Vagina (tissue), 2 donors: ENCODE results near the gene ELMO1. TPM values are rescaled to one million over a fixed set of nuclear protein-coding genes. Genes with fewer than 3 reads are reported as not detected.

Experiments used
- DNase-seq, 2 donors: peaks; one replicate each; pipeline ENCODE4 v3.0.0-alpha.2; 2017; ENCODE audit errors: extremely low spot score in 2 of 2
- H3K27ac ChIP-seq: fragments of 200-600 bp; sonication (generic); one replicate; pipeline ENCODE4 v1.5.1; 2019
- H3K27me3 ChIP-seq: fragments of 200-600 bp; sonication (generic); one replicate; pipeline ENCODE4 v1.5.1; 2019
- H3K36me3 ChIP-seq, 2 donors: fragments of 200-600 bp; sonication (generic); one replicate each; pipeline ENCODE4 v1.5.1; 2017 to 2019
- H3K4me1 ChIP-seq: fragments of 200-600 bp; sonication (generic); one replicate; pipeline ENCODE4 v1.5.1; 2019
- H3K4me3 ChIP-seq, 2 donors: fragments of 200-600 bp; sonication (generic); 1 replicate in 1 of 2; 2 replicates in 1 of 2; pipeline ENCODE4 v1.5.1; 2016 to 2019
- H3K9me3 ChIP-seq: fragments of 200-600 bp; sonication (generic); one replicate; pipeline ENCODE4 v1.5.1; 2019
- POLR2A ChIP-seq, 2 donors: fragments of 450-650 bp; IDR thresholded peaks; one replicate each; pipeline ENCODE4 v1.6.1; 2017; ENCODE audit warnings: antibody characterized with exemption in 2 of 2, mild to moderate bottlenecking in 2 of 2, moderate library complexity in 2 of 2
- POLR2AphosphoS5 ChIP-seq, 2 donors: sonication (generic); formaldehyde crosslinking; IDR thresholded peaks; one replicate each; pipeline ENCODE4 v1.9.0; 2017; ENCODE audit warnings: antibody characterized with exemption in 2 of 2, mild to moderate bottlenecking in 2 of 2, low read depth in 1 of 2; ENCODE audit not compliant: insufficient read depth in 1 of 2
- intact Hi-C: fragments of 100-400 bp; cut with DNase I; formaldehyde crosslinking; loops from one replicate; pipeline ENCODE4 v1.15.1; 2023
- total RNA-seq: library from RNA; depleted of rRNA; stranded (reverse); fragments of >200 nt; gene quantifications from one replicate; pipeline ENCODE4 v1.2.3, GENCODE V29; 2016
- TF ChIP-seq, protein P1 (sequence below), 3 experiments: fragments of 450-650 bp in 2 of 3; fragments of 200-600 bp in 1 of 3; sonication (generic) in 1 of 3; IDR thresholded peaks; one replicate each; pipeline ENCODE4 v1.5.1; 2017 to 2019; ENCODE audit warnings: antibody characterized with exemption in 3 of 3, mild to moderate bottlenecking in 2 of 3, moderate library complexity in 2 of 3

Gene ELMO1
- total RNA-seq, 1 donor from 2014 or later, result 74.4 TPM

GRCh38 chr7:37441386-37441760 is 7.3 kb downstream of the ELMO1 start:
- DNase-seq, result no peak
- Histone ChIP-seq H3K36me3 (no peaks in the 10 kb centered on the region), H3K27me3 (no peaks in the 10 kb centered on the region), H3K4me1 (peaks cover 24% of the 10 kb centered on the region), H3K9me3 (no peaks in the 10 kb centered on the region), H3K4me3 (no peak overlapping the region), H3K27ac (peak overlapping the region; percentile 35)
- intact Hi-C loops, result loop anchor here (10.0 kb wide), 1 partner anchor 157 kb away; no protein-coding TSS in a partner anchor
- TF ChIP-seq, protein P1, sequence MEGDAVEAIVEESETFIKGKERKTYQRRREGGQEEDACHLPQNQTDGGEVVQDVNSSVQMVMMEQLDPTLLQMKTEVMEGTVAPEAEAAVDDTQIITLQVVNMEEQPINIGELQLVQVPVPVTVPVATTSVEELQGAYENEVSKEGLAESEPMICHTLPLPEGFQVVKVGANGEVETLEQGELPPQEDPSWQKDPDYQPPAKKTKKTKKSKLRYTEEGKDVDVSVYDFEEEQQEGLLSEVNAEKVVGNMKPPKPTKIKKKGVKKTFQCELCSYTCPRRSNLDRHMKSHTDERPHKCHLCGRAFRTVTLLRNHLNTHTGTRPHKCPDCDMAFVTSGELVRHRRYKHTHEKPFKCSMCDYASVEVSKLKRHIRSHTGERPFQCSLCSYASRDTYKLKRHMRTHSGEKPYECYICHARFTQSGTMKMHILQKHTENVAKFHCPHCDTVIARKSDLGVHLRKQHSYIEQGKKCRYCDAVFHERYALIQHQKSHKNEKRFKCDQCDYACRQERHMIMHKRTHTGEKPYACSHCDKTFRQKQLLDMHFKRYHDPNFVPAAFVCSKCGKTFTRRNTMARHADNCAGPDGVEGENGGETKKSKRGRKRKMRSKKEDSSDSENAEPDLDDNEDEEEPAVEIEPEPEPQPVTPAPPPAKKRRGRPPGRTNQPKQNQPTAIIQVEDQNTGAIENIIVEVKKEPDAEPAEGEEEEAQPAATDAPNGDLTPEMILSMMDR (IDR thresholded peaks at IDR 0.05), result no peak
- no peak for TF ChIP-seq POLR2A (IDR thresholded peaks at IDR 0.05)
- TF ChIP-seq POLR2AphosphoS5 (IDR thresholded peaks at IDR 0.05; ENCODE audit: insufficient read depth in 1 of 2, low read depth in 1 of 2), result no peak

DNA sequence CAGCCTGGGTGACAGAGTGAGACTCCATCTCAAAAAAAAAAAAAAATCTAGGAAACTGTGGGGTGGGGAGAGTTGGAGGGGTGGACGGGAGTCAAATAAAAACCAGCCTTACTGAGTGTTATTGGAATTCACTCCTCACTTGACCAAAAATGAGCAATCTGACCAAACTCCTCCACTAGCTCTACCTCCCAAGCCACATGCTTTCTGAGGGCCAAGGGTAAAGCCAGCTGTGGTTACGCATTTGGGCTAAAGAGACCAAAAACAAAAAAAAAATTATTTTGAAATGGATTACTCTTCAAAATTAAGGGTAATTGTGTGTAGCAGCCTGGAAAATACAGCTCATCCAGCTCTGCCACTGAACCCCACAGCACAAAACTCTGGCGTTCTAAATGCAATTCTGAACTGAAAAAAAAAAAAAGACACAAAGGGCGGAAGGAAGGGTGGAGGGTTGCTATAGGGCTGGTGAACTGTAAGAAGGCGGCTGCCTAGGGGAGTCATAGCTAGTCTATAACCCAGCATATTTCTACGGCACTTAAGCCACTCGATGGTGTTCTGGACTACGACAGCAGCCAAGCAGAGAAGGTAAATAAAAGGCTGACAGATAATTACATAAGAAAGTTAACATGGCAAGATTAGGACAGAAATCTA is 7.8 kb downstream of the ELMO1 start:
- no peak for DNase-seq
- Histone ChIP-seq H3K4me3 (no peak overlapping the region), H3K36me3 (no peaks in the 10 kb centered on the region), H3K4me1 (peaks cover 24% of the 10 kb centered on the region), H3K9me3 (no peaks in the 10 kb centered on the region), H3K27me3 (no peaks in the 10 kb centered on the region), H3K27ac (peak overlapping the region; percentile 35)
- TF ChIP-seq POLR2AphosphoS5 (IDR thresholded peaks at IDR 0.05; ENCODE audit: insufficient read depth in 1 of 2, low read depth in 1 of 2), result peak in 1 of 2 donors; percentile 46
- TF ChIP-seq, protein P1 (IDR thresholded peaks at IDR 0.05), result no peak
- intact Hi-C loops, result loop anchor here (10.0 kb wide), 1 partner anchor 156 kb away; no protein-coding TSS in a partner anchor

DNA sequence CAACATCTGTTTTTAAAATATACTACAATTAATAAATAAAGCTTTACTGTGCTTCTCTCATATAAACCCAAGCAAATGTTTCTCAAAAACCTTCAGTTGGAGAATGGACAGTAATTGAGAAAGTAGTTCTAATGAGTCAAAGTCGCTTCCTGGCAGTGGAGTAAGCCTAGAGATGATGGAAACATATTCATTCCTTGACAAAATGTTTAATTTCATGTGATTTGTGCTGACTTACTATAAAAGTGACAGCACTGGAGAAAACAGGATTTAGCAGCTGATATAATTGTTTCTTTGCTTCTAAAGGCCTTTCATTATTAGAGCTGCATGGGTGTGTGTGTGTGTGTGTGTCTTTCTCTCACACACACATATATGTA is 9.0 kb downstream of the ELMO1 start:
- intact Hi-C loops, result loop anchor here (10.0 kb wide), 1 partner anchor 155 kb away; no protein-coding TSS in a partner anchor
- no peak for TF ChIP-seq POLR2AphosphoS5 (IDR thresholded peaks at IDR 0.05; ENCODE audit: insufficient read depth in 1 of 2, low read depth in 1 of 2)
- TF ChIP-seq POLR2A (IDR thresholded peaks at IDR 0.05), result no peak
- TF ChIP-seq, protein P1 (IDR thresholded peaks at IDR 0.05), result no peak
- Histone ChIP-seq H3K4me3 (no peak overlapping the region), H3K27me3 (no peaks in the 10 kb centered on the region), H3K4me1 (peaks cover 26% of the 10 kb centered on the region), H3K36me3 (no peaks in the 10 kb centered on the region), H3K9me3 (no peaks in the 10 kb centered on the region), H3K27ac (no peak overlapping the region)
- DNase-seq, result no peak

GRCh38 chr7:37438906-37439652 is 9.6 kb downstream of the ELMO1 start:
- Histone ChIP-seq H3K4me1 (peaks cover 32% of the 10 kb centered on the region), H3K27ac (no peak overlapping the region), H3K36me3 (no peaks in the 10 kb centered on the region), H3K9me3 (no peaks in the 10 kb centered on the region), H3K4me3 (no peak overlapping the region), H3K27me3 (no peaks in the 10 kb centered on the region)
- TF ChIP-seq POLR2AphosphoS5 (IDR thresholded peaks at IDR 0.05; ENCODE audit: insufficient read depth in 1 of 2, low read depth in 1 of 2) (no peak), POLR2A (IDR thresholded peaks at IDR 0.05) (no peak)
- TF ChIP-seq, protein P1 (IDR thresholded peaks at IDR 0.05), result no peak
- intact Hi-C loops, result no loop called here
- DNase-seq, result no peak
